ENCODE measurements around the gene MBOAT1.

Gene MBOAT1

DNA sequence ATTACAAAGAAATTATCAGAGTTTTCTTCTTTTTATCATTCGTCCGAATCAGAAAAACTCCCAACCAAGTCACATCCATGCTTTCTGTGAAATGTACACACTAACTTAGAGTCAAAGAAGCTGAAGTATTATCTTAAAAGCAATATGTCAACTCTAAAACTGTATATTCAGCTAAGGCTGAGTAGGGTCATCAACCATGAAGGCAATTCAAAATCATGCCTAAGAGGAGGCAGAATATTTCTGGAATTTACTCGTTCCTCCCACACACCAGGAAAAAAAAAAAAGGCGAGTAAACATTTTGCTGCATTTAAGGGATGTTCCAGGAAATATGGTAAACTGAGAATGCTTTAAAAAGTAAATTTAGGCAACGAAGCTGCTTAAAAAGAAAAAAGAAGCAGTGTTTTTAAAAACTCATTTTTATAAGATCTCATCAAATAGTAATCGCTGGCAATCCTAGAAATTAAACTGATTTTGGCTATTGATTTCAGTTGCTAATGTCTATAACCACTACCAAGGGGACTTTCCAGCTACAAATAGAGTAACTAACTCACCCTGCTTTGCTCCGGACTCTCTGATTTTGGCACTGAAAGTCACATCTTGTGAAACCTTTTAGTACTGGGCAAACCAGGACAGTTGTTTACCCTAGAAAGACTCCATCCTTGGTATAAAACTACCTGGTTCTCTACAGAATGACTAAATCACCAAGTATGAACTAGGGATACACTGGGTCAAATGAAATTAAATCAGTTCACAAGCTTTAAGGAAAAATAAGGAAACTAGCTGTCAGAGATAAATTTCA is 82.8 kb downstream of the MBOAT1 start:
- DNase-seq = no peak

DNA sequence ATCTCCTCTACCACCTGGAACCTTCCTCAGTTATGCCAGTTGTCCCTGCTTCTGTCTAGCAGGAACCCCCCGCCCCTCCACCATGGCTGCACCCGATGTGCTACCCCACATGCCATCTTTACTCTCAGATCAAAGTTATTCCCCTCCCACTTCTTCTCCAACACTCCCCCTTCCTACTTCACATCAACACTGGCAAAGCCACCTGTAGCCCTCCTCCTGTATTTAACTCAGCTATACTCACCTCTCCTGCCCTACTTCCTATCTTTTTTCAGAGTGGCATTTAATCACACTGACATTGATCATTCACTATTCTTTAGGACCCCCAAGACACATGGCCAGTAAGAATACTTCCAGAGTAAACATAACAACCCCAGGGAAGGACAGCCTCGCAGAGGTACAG is 84.3 kb downstream of the MBOAT1 start:
- DNase-seq = no peak

DNA sequence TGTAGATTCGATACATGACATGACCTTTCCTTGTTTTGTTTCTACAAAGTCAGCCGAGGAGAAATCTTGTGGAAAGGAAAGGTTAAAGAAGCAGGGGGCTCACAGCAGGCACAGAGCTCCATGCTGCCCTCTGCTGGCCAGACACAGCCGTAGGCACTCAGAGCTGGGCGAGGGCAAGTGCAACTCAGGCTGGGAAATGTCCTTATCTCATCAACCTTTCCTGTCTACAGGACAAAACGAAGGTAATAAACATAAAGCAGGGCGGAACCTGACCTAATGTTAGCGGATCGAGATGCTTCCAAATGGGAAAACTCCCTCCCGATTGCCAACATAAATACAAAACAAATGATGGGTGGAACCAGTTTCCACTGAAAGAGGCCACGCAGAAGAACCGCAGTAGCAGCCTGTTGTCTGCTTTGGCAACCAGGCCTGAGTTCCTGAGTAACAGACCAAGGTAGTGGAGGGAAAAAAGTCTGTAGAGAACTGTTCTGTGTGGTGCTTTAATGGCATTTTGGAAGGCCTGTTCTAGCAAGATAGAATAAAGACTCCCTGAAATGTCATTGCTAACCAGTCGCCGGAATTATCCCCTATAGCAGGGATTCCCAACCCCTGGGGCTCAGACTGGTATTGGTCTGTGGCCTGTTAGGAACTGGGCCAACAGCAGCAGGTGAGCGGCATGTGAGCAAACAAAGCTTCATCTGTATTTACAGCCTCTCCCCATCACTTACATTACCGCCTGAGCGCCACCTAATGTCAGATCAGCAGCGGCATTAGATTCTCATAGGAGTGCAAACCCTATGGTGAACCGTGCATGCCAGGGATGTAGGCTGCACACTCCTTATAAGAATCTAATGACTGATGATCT is 85.2 kb downstream of the MBOAT1 start:
- peak; percentile 65 for DNase-seq

DNA sequence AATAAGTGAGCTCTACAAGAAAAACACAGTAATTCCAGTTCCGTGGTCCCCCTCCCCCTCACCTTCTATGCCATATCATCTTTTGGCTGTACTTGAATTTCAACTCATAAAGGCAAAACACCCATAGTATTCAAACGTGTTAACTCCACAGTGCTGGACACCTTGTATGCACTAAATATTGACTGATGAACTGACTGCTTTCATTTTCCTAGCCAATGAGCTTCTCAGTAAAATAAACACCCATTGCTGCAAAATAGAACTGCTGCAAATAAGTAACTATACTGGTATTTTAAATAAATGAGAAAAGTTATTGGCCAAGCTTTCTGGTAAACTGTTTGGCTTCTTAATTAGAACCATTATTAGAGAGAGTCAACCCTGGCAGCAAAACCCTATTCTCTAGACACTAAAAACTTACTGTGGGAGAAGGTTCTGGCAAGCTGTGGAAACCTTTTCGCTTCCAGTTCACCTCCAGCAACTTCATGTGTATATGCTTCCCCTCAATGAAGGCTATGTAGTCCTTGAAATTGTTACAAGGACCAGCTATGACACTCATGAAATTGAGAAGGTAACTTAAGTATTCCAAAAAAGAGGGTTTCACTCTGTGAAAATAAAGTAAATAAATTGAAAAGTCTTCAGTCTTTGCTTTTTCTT is 86.0 kb downstream of the MBOAT1 start:
- DNase-seq = no peak

DNA sequence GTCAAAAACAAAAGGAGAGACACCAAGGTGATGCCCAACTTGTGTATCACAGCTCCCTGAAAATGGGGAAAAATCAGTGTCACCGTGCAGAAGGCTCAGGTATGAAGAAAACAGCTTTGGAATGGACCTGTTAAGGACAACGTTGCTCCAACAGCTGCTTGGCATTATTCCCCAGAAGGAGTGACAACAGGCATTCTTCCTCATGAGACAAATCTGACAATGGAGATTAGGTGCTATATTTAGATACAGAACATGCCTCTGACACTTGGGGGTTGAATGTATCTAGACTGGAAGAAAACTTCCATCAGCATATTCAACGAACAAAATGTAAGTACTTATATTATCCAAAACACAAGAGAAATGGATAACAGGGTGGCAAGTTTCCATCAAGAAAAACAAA is 87.7 kb downstream of the MBOAT1 start:
- no peak for DNase-seq

DNA sequence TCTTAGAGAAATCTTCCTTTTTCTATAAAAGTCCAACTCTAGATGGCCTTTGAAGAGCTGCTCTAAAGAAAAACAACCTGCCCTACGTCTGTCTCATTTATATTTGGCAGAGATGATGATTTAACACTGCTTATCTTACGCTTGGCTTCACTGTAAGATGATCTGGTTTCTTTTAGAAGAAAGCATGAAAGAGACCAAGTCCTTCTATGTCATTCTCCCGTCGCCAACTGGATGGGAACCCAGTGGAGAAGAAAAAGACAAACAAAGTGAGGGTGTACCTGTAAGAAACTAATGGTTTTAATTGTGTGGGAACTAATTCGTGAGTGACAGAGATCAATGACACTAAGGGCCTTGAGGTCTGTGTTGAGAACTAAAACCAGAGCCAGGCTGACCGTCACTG is 92.8 kb downstream of the MBOAT1 start:
- no peak for DNase-seq

DNA sequence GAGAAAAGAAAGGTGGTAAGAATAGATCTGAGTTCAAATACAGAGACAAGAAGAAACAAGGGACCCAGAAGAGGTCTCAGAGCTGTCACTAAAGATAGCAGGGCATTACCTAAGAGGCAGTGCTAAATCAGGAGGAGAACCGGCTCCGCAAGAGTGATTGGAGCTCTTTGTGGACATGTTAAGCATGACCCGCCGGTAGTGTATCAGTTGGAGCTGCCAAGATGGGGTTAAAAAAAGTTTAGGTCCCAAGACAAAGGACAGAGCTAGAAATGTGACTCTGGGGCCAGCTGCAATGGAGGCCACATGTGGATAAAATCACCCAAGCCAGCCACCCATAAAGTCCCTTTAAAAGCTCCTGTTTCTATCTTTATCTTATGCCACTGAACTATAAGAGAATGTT is 93.4 kb downstream of the MBOAT1 start:
- DNase-seq = no peak

DNA sequence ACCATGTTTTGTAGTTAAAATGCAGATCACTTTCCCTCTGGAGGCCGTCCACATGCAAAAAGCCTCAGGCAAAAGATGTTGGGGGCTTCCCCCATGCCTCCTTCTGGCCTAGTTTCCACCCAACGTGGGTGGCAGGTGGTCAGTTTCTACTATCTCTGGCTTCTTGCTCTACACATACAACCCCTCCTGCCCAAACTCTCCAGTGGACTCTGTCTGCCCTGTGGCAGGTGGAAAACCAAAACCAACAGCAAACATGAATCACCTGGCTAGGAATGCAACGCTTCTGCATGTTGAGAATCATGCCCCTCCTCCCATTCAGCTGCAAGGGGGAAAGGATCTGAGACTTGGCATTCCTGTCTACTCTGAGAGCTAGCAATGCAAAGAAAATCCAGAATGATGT is 94.8 kb downstream of the MBOAT1 start:
- no peak for DNase-seq

DNA sequence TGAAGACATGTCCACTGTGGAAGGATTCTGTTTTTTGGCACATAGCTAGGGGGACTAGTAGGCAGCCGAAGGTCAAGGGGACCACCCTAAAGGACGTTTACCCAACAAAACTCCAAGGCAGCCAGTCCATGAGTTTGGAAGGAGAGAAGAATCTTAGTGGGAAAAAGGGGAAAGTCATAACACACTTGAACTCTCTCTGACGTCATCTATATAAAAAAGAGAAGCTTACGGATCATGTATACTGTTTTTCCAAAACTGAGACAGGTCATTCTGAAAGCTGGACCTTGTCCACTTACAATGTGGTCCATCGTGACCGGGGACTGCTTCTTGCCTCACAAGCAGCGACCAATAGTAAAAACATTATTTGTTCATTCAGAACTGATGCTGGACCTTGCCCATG is 95.5 kb downstream of the MBOAT1 start:
- DNase-seq = no peak

DNA sequence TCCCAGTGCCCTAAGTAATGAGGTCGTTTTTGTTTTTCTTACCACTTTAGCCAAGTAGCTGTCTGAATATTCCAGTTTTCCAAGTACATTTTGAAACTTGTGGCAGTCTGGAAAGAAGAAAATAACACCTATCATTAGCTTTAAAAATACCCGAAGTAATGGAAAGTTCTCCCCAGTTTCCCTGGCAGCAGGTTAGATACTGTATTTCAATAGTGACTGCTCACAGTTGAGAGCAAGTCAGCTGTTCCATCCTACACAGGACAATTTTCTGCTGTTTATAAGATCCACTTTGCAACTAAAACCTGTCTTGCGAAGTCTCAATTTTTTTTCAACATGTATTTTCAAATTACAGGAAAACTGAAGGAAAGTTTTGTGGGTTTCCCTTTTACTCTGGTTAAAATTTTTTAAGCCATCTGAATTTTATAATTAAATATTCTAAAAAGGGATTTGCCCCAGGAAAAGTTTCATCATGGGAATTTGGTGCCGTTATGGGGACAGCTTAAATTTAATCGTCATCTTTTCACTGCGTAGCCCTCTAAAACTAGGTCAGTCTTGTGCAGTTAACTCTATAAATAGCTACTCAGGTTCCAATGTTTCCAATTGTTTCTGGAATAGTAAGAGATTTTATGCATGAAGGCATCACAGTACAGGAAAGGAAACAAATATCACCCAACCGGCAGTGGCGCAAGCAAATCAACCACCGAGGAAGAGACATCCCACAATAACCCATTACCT is 96.9 kb downstream of the MBOAT1 start:
- DNase-seq = no peak

DNA sequence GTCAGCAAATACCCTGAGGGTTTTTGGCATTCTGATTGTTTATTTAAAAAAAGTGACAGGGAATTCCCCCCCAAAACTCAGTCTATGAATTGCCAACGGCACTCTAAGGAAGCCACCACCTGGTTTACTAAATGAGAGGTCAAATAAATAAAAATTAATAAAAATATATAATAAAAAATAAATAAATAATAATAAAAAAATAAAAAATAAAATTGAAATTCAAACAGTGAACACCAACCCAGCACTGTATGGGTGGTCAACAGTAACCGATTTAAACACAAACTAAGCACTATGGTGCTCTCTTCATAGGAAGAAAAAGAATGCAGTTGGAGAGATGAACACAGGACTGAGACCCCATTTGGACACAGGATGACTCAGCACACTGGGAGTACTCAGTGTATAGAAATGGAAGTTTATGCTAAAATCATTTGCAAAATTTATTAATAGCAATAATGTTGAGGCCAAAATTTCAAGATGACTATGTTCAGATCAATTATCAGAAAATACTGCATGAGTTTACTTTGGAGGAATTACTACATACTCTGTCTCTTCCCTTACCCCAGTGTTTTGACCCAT is 98.5 kb downstream of the MBOAT1 start:
- no peak for DNase-seq

DNA sequence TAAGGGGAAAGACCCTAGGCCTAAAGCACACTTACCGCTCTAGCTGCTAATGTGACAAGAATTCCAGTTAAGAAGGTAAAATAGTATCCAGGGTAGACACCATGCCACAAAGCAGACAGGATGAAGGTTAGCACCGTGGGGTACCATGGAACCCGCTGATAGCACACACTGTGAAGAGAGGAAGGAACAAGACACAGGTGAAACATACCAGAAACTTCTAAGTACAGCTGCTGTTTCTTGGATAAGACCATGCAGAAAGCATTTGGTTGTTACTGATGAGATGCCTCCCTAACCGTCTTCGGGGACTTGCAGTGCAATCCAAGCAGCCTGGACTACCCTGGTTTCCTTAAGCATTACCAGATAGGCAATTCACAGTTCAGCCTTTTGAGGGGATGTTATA is 99.4 kb downstream of the MBOAT1 start:
- DNase-seq = no peak

DNA sequence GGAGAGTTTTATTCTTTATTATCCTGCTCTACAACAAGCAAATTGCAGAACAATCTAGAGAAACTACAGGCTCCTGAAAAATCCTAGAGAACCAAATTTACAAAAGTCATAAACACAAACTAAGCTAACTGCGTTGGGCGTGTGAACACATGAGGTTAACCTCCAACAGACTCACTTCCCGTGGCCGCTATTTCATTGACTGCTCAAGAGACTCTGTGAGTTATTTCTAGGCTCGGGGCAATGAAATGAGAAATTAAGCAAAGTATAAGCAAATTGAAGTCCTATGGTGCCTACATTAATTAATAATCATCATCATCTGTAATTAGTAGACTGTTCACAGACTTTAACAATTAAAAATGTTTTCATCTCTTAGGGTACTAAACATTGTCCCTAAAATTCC is 100.0 kb downstream of the MBOAT1 start:
- DNase-seq = no peak

DNA sequence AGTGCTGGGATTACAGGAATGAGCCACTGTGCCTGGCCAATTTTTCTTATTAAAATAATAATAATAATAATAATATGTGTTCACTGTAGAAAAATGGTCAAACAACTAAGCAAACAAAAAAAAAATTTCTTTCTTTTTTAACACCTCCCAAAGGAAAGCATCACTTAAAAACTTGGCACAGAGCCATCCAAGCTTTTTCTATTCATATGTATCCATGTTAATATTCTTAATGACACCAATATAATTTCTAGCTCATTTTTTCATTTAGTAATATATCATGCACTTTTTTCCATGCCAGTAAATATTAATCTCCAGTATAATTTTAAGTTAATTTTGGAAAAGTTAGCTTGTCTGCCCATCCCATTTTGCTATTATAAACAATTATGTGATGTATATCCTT is 101.8 kb downstream of the MBOAT1 start:
- DNase-seq = no peak

DNA sequence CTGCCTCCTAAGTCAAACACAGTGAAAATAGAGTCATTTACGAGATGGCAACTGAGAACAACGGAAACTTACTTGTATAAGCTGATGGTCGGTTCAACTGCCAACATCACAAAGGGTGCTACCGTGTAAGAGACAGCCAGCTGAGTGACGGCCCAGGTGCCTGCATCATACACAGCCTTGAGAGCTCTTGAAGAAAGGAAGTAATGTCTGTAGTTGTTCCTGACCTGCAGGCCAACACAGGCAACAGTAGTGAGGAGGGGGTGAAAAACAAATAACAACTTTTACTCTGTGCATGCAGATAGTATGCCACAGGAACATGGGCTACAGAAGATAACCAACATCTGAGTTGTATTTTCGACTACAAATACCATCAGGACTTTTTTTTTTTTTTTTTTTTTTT is 102.7 kb downstream of the MBOAT1 start:
- no peak for DNase-seq

DNA sequence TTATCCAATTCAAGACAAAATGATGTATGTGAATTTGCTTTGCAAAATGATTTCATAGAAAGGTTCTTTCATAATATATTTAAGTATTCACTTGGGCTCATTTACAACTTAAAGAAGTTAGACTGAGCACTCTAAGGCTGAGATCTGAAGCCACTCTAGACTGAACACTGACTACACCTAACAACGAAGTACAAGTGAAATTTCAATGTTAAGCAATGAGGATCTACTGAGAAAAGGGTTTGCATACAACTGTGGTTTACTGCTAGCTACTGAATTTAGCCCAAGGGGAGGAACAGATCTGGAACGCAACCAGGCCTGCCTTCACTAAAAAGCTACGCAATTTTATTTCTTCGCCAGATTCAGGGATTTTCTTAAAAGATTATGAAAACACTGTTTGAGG is 106.4 kb downstream of the MBOAT1 start:
- no peak for DNase-seq

DNA sequence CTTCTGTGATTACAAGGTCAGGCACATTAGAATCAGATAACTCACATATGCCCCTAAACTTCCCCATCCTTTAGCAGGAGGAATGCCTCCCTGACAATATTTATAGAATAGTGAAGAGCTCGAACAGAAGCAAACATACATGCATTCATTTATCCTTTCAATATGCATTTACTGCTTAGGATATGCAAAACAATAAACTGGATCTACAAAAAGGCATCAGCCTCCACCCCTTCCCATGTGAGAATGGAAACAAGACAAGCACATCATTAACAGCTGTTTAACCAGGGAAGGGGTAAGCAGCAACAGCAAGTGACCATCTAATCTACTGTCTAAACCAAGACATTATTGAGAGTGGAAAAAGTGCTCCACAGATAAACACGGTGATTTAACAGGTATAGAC is 107.6 kb downstream of the MBOAT1 start:
- no peak for DNase-seq

DNA sequence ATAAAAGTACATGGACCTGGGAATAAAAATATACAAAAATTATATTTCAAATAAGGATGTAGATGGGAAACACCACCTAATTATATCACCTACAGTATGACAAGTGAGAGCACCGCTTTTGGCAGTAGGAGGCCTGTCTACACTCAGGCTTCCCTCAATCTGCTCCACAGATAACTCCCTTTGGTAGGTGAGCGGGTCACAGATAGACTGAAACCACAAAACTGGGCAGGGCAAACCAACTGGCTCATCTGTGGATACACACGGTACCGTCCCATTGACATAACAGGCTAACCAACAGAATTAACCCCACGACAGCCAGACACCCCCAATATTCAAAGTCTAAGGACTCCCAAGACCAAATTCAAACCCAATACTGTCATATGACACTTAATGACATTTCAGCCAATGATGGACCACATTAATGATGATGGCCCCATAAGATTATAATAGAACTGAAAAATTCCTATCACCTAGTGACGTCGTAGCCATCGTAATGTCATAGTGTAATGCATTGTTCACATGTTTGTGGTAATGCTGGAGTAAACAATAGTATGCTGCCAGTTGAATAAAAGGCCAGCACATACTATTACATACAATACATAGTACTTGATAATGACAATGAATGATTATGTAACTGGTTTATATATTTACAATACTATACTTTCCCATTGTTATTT is 109.7 kb downstream of the MBOAT1 start:
- no peak for DNase-seq

DNA sequence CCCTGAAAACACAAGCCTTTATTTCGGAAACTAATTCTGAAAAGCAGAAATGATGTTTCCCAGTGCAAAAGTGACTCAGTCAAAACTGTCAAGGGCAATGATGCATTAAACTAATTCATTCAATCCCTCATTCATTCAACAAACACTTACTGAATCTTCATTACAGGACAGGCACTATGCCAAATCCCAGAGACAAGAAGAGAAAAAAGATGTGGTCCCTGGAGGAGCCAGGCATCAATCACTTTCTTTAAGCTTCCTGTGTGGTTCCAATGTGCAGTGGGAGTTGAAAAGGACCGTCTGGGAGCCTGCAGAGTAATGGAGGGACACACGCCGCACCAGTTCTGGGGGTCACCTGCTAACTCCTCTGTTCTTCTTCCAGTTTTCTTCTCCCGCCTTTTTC is 113.1 kb downstream of the MBOAT1 start:
- no peak for DNase-seq

DNA sequence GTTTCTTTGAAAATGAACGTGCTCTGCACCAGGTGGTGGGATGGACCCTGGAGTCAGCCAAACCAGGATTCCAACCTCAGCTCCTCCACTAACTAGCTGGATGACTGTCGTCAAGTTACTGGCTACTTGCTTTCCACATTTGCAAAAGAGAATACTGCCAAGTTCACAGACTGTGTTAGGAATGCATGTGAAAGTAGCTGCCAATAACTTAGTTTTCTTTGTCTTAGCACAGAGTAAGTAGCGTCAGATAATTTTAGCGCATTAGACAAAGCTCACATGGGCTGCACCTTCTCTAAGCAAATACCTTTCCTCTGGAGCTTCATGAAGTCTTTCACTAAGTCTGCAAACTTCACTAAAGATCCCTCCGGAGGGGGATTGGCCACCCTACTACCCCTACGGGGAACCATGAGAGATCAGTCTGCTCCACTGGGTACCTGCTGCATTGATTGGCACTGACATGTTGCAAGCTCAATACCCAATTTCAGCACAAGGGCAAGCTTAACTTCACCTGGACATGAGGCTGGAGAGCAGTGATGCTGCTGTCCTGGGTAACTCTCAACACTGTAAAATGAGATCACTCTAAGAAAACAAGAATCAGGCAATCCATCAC is 113.9 kb downstream of the MBOAT1 start:
- DNase-seq = no peak

DNA sequence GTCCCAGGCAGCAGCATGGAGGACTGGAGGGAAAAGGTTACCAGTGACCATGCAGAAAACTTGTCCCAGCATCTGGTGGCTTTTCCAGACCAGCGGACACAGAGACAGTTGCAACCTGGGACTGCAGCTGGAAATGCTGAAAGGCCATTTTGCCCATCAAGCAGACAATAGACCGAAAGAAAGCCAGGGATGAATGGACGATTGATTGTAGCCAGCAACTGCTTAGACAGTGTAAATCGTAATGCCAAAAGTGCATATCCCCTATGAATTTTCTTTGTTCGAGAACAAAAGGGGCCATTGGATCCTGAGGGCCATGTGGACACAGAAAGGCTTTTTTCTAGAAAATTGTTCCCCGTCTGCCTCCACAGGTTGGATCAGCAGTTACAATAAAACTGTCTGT is 115.7 kb downstream of the MBOAT1 start:
- DNase-seq = no peak

DNA sequence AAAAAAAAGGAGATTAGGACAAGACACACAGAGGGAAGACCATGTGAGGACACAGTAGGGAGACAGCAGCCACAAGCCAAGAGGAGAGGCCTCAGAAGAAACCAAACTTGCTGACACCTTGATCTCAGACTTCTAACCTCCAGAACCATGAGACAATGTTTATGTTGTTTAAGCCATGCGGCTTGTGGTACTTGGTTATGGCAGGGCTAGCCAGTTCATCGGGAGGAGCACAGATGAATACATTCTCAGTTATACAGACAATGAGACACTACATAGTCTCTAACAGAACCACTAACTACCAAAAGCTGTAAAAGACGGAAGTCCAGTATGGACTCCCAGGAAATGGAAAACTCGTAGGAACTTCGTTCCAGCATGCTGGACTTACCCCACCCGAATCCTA is 116.8 kb downstream of the MBOAT1 start:
- no peak for DNase-seq
